KG1 (cell line): ENCODE results near the gene EEF1B2.
"Not testable (repeated sequence)": the region's sequence is repeated elsewhere in the genome, so short reads cannot be mapped to it uniquely, and the experiment has no call there.

Experiments used
- DNase-seq: peaks from one replicate; lab custom pipeline; 2025; lab: John Stamatoyannopoulos, UW

Gene EEF1B2

GRCh38 chr2:206164261-206164862 is 4.7 kb downstream of the EEF1B2 start:
- DNase-seq = peak; percentile 20

- DNase-seq = not testable (repeated sequence)
Observed at GRCh38 chr2:206168230-206168629, 8.5 kb downstream of the EEF1B2 start.

GRCh38 chr2:206171624-206172397 is 12.1 kb downstream of the EEF1B2 start:
- not testable (repeated sequence) for DNase-seq

- DNase-seq = no peak
Observed at GRCh38 chr2:206173147-206173546, 13.5 kb downstream of the EEF1B2 start.

- no peak for DNase-seq
Observed at GRCh38 chr2:206176121-206176520, 16.4 kb downstream of the EEF1B2 start.

- DNase-seq = no peak
Observed at GRCh38 chr2:206176901-206177300, 17.2 kb downstream of the EEF1B2 start.

- DNase-seq = not testable (repeated sequence)
Observed at GRCh38 chr2:206181526-206181925, 21.8 kb downstream of the EEF1B2 start.

- no peak for DNase-seq
Observed at GRCh38 chr2:206189691-206190090, 30.0 kb downstream of the EEF1B2 start.

- DNase-seq = no peak
Observed at GRCh38 chr2:206190111-206190510, 30.4 kb downstream of the EEF1B2 start.

- DNase-seq = no peak
Observed at GRCh38 chr2:206190689-206191088, 31.0 kb downstream of the EEF1B2 start.

GRCh38 chr2:206192157-206192556 is 32.5 kb downstream of the EEF1B2 start:
- no peak for DNase-seq

GRCh38 chr2:206193671-206194357 is 34.1 kb downstream of the EEF1B2 start:
- no peak for DNase-seq

GRCh38 chr2:206198677-206199076 is 39.0 kb downstream of the EEF1B2 start:
- no peak for DNase-seq

GRCh38 chr2:206201075-206201848 is 41.6 kb downstream of the EEF1B2 start:
- DNase-seq = no peak

- no peak for DNase-seq
Observed at GRCh38 chr2:206202446-206202845, 42.8 kb downstream of the EEF1B2 start.

GRCh38 chr2:206203331-206203730 is 43.6 kb downstream of the EEF1B2 start:
- DNase-seq = no peak

- no peak for DNase-seq
Observed at GRCh38 chr2:206204710-206205109, 45.0 kb downstream of the EEF1B2 start.

GRCh38 chr2:206207316-206207715 is 47.6 kb downstream of the EEF1B2 start:
- DNase-seq = not testable (repeated sequence)

- no peak for DNase-seq
Observed at GRCh38 chr2:206208900-206209299, 49.2 kb downstream of the EEF1B2 start.

- DNase-seq = no peak
Observed at GRCh38 chr2:206211657-206212255, 52.1 kb downstream of the EEF1B2 start.
